ENCODE measurements around the gene KATNAL2. TPM values are rescaled to one million over a fixed set of nuclear protein-coding genes. Genes with fewer than 3 reads are reported as not detected.
A peak's percentile ranks its signal among the peaks of the same experiment; 100 is the strongest.

The KATNAL2 gene
- total RNA-seq, 2 donors from 2014 or later, result 2.2 to 3.7 TPM

DNA sequence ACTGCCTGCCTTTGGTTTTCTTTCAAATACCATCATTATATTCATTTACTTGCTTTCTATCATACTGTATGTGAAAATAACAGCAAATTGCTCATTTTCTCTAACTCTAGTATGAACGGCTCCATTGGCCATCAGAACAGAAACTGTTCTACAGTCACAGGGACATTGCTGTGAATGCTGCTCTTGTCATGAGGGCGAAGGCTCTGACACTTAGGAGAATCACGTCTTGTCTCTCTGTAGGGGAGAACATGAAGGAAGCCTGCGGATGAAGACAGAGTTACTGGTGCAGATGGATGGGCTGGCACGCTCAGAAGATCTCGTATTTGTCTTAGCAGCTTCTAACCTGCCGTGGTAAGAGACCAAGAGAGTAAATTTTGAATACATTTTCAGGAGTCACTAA lies 159.7 kb downstream of the KATNAL2 start:
- no peak overlapping the region for H3K4me3 ChIP-seq
- no peaks in the 10 kb centered on the region for H3K9me3 ChIP-seq
- no peaks in the 10 kb centered on the region for H3K27me3 ChIP-seq
- no peak overlapping the region for H3K27ac ChIP-seq
- H3K36me3 ChIP-seq, result no peaks in the 10 kb centered on the region
- TF ChIP-seq, protein P1, sequence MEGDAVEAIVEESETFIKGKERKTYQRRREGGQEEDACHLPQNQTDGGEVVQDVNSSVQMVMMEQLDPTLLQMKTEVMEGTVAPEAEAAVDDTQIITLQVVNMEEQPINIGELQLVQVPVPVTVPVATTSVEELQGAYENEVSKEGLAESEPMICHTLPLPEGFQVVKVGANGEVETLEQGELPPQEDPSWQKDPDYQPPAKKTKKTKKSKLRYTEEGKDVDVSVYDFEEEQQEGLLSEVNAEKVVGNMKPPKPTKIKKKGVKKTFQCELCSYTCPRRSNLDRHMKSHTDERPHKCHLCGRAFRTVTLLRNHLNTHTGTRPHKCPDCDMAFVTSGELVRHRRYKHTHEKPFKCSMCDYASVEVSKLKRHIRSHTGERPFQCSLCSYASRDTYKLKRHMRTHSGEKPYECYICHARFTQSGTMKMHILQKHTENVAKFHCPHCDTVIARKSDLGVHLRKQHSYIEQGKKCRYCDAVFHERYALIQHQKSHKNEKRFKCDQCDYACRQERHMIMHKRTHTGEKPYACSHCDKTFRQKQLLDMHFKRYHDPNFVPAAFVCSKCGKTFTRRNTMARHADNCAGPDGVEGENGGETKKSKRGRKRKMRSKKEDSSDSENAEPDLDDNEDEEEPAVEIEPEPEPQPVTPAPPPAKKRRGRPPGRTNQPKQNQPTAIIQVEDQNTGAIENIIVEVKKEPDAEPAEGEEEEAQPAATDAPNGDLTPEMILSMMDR (IDR thresholded peaks at IDR 0.05), result no peak
- DNase-seq (ENCODE audit: low spot score), result no peak
- no peaks in the 10 kb centered on the region for H3K4me1 ChIP-seq

DNA sequence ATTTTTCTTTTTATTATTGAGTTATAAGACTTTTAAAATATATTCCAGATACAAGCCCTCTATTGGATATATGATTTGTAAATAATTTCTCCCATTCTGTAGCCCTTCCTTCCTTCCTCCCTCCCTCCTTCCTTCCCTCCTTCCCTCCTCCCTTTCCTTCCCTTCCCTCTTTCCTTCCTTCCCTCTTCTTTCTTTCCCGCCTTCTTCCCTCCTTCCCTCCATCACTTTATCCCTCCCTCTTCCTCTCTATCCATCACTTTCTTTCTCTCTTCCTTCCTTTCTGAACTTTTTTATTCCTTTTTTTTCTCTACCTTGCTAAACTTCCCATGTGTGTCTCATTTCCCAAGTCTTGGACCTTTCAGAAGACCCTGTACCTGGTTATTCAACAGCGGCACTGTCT lies 163.5 kb downstream of the KATNAL2 start:
- H3K4me3 ChIP-seq, result no peak overlapping the region
- H3K27me3 ChIP-seq, result no peaks in the 10 kb centered on the region
- TF ChIP-seq, protein P1 (IDR thresholded peaks at IDR 0.05), result no peak
- no peak overlapping the region for H3K27ac ChIP-seq
- no peak for DNase-seq (ENCODE audit: low spot score)
- no peaks in the 10 kb centered on the region for H3K36me3 ChIP-seq
- H3K4me1 ChIP-seq, result no peaks in the 10 kb centered on the region
- H3K9me3 ChIP-seq, result no peaks in the 10 kb centered on the region

DNA sequence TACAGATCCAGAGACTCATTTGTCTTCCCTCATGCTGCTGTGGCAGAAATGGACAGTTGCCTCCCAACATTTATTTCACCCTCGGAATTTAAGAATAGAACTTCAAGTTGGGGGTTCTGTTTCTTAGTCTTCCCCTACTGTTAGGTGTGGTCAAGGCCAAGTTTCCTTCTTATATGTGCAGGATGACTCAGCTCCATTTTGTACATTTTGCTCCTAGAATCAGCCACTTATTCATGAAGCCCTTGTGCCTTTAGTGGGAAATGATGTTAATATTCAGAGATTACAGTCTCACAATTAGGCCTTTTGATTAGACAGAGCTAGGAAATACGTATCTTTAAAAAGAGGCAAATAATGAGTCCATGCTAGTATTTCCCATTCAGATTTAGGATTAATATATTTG lies 164.2 kb downstream of the KATNAL2 start:
- Histone ChIP-seq H3K27ac (no peak overlapping the region), H3K27me3 (no peaks in the 10 kb centered on the region), H3K9me3 (no peaks in the 10 kb centered on the region), H3K4me1 (no peaks in the 10 kb centered on the region), H3K4me3 (no peak overlapping the region), H3K36me3 (no peaks in the 10 kb centered on the region)
- TF ChIP-seq, protein P1 (IDR thresholded peaks at IDR 0.05), result no peak
- no peak for DNase-seq (ENCODE audit: low spot score)

DNA sequence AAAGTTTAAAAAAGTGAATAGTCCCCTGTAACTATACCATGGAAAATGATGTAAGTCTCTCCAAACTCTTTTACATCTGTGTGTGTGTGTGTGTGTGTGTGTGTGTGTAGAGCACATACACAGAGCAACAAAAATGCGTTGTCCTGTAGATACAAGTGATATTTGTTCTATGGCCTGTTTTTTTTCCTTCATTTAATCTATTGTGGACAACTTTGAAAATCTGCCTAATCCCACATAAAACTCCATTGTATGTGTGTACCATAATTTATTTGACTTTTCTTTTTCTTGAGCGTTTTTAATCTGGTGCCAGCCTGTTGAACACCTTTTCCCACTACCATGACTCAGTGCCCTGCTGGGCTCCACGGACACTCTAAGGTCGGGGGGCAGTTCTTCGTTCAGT lies 170.3 kb downstream of the KATNAL2 start:
- TF ChIP-seq, protein P1 (IDR thresholded peaks at IDR 0.05), result no peak

DNA sequence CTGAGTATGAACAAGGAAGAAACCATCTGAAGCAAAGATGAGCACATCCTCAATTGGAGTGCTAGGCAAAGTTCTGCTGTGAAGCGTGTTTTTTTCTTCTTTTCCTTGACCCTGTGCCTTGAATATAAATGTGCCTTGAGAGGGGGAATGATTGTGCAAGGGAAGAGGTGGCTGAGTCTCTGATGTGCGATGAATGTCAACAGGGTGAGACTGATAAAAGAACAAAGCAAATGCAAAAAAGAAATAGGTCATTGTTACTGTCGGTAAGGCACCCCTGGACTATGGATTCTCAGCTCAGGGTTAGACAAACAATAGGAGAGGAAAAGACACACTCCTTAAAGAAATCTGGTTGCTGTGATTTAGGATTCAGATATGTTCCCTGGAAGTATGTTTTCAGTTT lies 178.4 kb downstream of the KATNAL2 start:
- Histone ChIP-seq H3K27me3 (no peaks in the 10 kb centered on the region), H3K27ac (no peak overlapping the region), H3K4me3 (no peak overlapping the region), H3K9me3 (no peaks in the 10 kb centered on the region), H3K4me1 (no peaks in the 10 kb centered on the region), H3K36me3 (no peaks in the 10 kb centered on the region)
- DNase-seq (ENCODE audit: low spot score), result no peak
- TF ChIP-seq, protein P1 (IDR thresholded peaks at IDR 0.05), result no peak

More for the DNA sequence above, 170.3 kb downstream of the KATNAL2 start:
- Histone ChIP-seq H3K4me1 (no peaks in the 10 kb centered on the region), H3K4me3 (no peak overlapping the region), H3K36me3 (no peaks in the 10 kb centered on the region), H3K27me3 (no peaks in the 10 kb centered on the region), H3K27ac (no peak overlapping the region), H3K9me3 (no peaks in the 10 kb centered on the region)
- DNase-seq (ENCODE audit: low spot score), result no peak

DNA sequence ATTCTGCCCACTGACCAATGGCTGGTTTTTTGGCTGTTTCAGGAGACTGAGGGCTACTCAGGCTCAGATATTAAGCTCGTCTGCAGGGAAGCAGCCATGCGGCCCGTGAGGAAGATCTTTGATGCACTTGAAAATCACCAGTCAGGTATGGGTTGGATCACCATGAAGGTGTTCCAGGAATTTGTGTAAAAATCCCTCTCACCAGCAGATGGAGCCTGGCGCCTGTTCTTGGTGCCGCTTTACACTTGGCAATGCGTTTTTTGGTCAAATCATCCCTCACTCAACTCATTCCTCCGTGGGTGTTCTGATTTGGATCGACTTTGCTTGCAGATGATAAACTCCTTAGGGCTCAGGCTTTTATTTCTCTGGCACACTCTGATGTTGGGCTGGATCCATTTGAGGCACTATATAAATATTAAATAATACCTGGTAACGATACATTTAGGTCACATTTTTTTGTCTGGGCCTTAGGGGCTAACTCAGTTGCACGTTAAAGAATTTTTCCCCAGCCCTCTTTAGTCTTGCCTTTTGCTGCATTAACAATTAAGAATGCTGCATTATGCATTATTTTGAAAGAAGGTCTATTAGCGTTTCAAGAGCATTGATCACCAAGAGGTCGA lies 182.9 kb downstream of the KATNAL2 start:
- peak; percentile 65 for DNase-seq (ENCODE audit: low spot score)
- H3K36me3 ChIP-seq, result peaks cover 15% of the 10 kb centered on the region
- H3K4me1 ChIP-seq, result no peaks in the 10 kb centered on the region
- H3K27me3 ChIP-seq, result no peaks in the 10 kb centered on the region
- TF ChIP-seq, protein P1 (IDR thresholded peaks at IDR 0.05), result peak; percentile 43 to 81
- H3K4me3 ChIP-seq, result no peak overlapping the region
- H3K27ac ChIP-seq, result no peak overlapping the region
- H3K9me3 ChIP-seq, result no peaks in the 10 kb centered on the region

Measured in right atrium auricular region (tissue), 2 donors.